Fibroblast of gingiva (primary cell): ENCODE results near the gene LPO.

Experiments
- DNase-seq: peaks from one replicate; pipeline ENCODE4 v3.0.0-alpha.2; 2011; ENCODE audit warnings: low read depth

LPO gene

GRCh38 chr17:58238147-58238634 lies at the start of gene LPO:
TSS of gene LPO (plus strand) at chr17:58238584. CDS start at chr17:58242980, 4,396 bp downstream.
- DNase-seq, result no peak

GRCh38 chr17:58189436-58190146 lies 48.8 kb upstream of the LPO start:
- DNase-seq, result peak; percentile 76

GRCh38 chr17:58191241-58191896 lies 47.0 kb upstream of the LPO start:
- no peak for DNase-seq

GRCh38 chr17:58192612-58193011 lies 45.8 kb upstream of the LPO start, which contains the start of gene EPX:
TSS of gene EPX (plus strand) at chr17:58192726. CDS start at chr17:58192847, 121 bp downstream.
- no peak for DNase-seq

- DNase-seq, result no peak
These were observed 44.6 kb upstream of the LPO start for GRCh38 chr17:58193641-58194255.

- DNase-seq, result no peak
These were observed 42.8 kb upstream of the LPO start for GRCh38 chr17:58195518-58196123.

- no peak for DNase-seq
These were observed 41.8 kb upstream of the LPO start for GRCh38 chr17:58196610-58197009.

- peak; percentile 20 for DNase-seq
These were observed 38.3 kb upstream of the LPO start for GRCh38 chr17:58200024-58200633.

- no peak for DNase-seq
These were observed 35.5 kb upstream of the LPO start for GRCh38 chr17:58202859-58203258.

GRCh38 chr17:58204796-58205195 lies 33.6 kb upstream of the LPO start:
- no peak for DNase-seq

GRCh38 chr17:58205936-58206335 lies 32.4 kb upstream of the LPO start:
- DNase-seq, result no peak

GRCh38 chr17:58207451-58207850 lies 30.9 kb upstream of the LPO start:
- DNase-seq, result no peak

GRCh38 chr17:58208344-58208743 lies 30.0 kb upstream of the LPO start:
- no peak for DNase-seq

- no peak for DNase-seq
These were observed 27.5 kb upstream of the LPO start for GRCh38 chr17:58210922-58211321.

GRCh38 chr17:58215685-58216084 lies 22.7 kb upstream of the LPO start:
- no peak for DNase-seq

GRCh38 chr17:58217766-58218165 lies 20.6 kb upstream of the LPO start:
- no peak for DNase-seq

- DNase-seq, result peak; percentile 89
These were observed 19.2 kb upstream of the LPO start, which contains the start of gene MKS1 for GRCh38 chr17:58219007-58219788. TSS of gene MKS1 (minus strand) at chr17:58219255. CDS start at chr17:58219230, 25 bp downstream.

- no peak for DNase-seq
These were observed 18.6 kb upstream of the LPO start for GRCh38 chr17:58219789-58220183.

GRCh38 chr17:58224315-58224714 lies 14.1 kb upstream of the LPO start:
- DNase-seq, result peak; percentile 12

GRCh38 chr17:58227733-58228132 lies 10.7 kb upstream of the LPO start:
- DNase-seq, result no peak

- no peak for DNase-seq
These were observed 9.7 kb upstream of the LPO start for GRCh38 chr17:58228679-58229078.
